HG02973 (cell line): ENCODE results near the gene PAIP2.
A peak's percentile ranks its signal among the peaks of the same experiment; 100 is the strongest.
"Not testable (repeated sequence)": the region's sequence is repeated elsewhere in the genome, so short reads cannot be mapped to it uniquely, and the experiment has no call there.

ENCODE experiments used
- ATAC-seq: cut with Tn5 transposase; IDR thresholded peaks from one replicate; pipeline ENCODE4 v1.9.1; 2021; ENCODE audit warnings: moderate library complexity; ENCODE audit not compliant: unreplicated experiment

Gene PAIP2

DNA sequence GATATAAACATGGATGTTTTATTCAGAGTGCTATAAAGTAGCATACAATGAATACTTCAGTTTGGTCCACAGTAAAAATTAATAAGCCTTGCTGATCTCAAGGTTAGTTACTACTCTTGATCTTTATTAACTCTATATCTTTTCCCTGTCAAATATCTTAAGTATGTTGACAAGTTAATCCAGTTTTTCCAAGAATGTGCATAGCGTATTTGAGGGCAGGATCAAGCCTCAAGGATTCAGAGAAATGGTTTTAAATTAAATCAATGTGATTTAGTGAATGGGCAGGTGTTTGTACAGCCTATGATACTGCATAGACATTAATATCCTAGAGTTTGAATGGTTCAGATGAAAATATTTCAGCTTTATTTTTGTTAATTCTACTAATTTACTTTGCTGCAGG lies 27.4 kb upstream of the PAIP2 start:
- no peak for ATAC-seq

DNA sequence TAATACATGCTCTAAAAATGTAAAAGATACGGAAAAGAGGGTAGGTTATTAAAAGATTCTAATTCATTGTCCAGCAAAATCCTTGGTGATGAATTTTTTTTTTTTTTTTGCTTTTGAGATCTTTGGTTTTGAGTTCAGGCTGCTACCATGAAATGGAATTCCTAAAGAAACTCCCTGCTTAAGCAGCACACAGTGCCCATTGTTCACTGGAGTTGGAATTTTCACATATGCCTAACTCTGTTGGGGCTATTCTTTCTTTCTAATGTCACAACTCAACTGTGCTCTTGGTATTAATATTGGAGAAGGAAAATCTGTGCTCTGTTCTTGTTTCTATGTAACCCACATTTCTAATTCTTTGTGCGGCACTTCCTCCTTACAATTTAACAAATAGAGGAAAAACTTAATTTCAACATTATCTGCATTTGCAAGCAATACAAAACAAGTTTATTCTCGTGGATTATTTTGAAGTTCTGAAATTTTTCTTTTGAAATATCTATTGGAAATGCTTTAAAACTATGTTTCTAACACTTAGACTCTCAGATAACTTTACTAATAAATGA lies 26.5 kb upstream of the PAIP2 start:
- no peak for ATAC-seq

DNA sequence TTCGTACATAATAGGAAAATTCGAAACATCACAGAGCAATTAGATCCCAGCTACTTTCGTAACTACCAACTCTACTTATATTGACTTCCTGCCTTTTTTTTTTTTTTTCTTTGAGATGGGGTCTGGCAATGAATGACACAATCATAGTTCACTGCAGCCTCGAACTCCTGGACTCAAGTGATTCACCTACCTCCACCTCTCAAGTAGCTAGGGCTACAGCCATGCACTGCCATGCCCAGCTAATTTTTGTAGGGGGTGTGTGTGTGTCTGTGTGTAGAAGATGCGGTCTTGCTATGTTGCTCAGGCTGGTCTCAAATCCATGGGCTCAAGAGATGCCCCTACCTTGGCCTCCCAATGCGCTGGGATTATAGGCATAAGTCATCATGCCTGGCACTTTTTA lies 5.8 kb upstream of the PAIP2 start:
- ATAC-seq: no peak

GRCh38 chr5:139340051-139340450 lies 1.6 kb upstream of the PAIP2 start:
- ATAC-seq: no peak

DNA sequence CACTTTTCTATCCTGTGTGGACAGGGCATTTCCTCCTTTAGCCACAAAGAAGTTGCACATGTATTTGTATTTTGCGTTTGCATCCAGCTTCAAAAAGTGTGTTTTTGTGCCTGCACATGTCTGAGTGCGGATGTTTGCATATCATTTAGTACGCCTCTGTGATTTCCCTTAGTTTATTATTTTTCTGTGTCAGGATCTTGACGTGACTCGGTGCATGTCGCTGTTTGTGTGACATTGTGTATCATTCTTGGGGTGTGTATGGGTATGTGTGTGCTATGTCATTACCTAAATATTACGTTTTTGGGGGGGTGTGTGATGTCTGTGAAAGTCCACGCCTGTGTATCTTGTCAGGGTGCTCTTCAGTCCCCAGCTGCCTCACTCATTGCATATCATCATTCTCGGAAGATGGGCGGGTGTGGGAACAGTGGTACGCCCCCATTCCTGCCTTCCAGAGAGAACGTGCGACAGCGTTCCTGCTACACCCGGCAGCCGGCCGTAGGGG lies 416 bp upstream of the PAIP2 start:
- ATAC-seq: no peak

DNA sequence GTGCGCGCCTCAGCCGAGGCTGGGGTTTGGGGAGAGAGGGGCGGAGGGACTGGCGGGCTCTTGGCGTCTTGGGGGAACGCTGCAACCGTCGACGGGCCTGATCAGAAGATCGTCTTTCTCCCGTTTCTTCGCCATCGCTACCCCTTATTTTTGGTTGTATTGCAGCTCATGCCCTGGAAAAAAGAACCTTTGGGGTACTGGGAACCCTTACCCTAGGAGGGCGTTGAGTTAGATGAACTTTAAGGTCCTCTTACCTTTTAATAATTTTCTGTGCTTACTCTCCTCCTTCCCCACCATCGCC lies 719 bp downstream of the PAIP2 start:
- ATAC-seq: peak; percentile 42

- ATAC-seq: no peak
Observed at GRCh38 chr5:139343476-139343875, 1.8 kb downstream of the PAIP2 start.

GRCh38 chr5:139344177-139344576 lies 2.5 kb downstream of the PAIP2 start:
- ATAC-seq: no peak

- ATAC-seq: not testable (repeated sequence)
Observed at GRCh38 chr5:139345442-139345841, 3.8 kb downstream of the PAIP2 start.

DNA sequence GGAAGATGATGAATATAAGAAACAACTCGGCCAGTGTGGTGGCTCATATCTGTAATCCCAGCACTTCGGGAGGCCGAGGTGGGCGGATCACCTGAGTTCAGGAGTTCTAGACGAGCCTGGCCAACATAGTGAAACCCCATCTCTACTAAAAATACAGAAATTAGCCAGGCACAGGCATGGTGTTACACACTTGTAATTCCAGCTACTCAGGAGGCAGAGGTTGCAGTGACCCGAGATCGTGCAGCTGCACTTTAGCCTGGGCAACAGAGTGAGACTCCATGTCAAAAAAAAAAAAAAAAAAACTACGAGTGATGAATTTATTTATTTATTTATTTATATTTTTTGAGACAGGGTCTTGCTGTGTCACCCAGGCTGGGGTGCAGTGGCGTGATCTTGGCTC lies 6.2 kb downstream of the PAIP2 start:
- not testable (repeated sequence) for ATAC-seq

GRCh38 chr5:139354186-139354585 lies 12.5 kb downstream of the PAIP2 start:
- ATAC-seq: no peak

- ATAC-seq: not testable (repeated sequence)
Observed at GRCh38 chr5:139355900-139356299, 14.2 kb downstream of the PAIP2 start.

DNA sequence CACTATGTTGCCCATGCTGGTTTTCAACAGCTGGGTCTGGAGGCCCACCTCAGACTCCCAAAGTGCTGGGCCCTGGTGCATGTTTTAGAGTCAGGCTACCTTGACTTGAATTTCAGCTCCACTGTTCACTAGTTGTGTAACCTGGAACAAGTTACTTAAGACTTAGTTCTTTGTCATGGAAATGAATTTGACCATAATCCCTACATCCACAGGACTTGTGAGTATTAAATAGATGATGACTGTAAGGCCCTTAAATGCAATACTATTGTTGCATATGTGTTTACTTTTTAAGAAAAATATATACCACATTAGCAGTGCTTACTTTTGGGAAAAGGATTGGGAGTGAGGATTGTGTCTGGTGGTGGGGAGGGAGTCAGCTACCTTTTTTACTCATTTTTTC lies 16.4 kb downstream of the PAIP2 start:
- no peak for ATAC-seq

- no peak for ATAC-seq
Observed at GRCh38 chr5:139360384-139360783, 18.7 kb downstream of the PAIP2 start.

DNA sequence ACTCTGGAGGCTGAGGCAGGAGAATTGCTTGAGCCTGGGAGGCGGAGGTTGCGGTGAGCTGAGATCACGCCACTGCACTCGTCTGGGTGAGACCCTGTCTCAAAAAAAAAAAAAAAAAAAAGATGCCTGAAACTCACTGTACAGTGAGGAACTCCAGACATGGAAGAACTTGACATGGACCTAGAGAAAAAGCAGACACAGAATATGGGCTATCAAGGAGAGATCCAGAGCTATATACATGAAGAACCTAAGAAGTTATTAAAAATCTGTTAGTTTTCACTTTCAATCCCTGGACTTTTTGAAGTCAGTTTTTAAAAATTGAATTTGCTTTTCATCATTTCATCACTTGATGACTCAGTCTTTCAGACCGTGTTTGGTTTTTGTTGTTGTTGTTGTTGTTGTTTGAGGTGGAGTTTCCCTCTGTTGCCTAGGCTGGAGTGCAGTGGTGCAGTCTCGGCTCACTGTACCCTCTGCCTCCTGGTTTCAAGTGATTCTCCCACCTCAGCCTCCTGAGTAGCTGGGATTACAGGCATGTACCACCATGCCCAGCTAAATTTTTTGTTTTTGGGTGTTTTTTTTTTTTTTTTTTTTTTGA lies 20.3 kb downstream of the PAIP2 start:
- ATAC-seq: no peak

GRCh38 chr5:139363937-139364336 lies 22.3 kb downstream of the PAIP2 start:
- ATAC-seq: no peak

DNA sequence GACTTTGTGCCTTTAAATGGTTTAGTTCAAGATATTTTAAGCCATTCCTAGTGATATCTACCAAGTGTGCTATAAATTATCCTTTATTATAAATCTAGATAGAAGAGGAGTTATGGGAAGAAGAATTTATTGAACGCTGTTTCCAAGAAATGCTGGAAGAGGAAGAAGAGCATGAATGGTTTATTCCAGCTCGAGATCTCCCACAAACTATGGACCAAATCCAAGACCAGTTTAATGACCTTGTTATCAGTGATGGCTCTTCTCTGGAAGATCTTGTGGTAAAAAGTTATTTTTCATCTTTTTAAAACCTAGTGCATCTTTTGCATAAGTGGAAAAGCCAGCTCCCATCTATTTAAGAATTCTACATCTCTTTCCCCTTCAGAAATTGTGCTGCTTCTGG lies 22.8 kb downstream of the PAIP2 start:
- no peak for ATAC-seq

DNA sequence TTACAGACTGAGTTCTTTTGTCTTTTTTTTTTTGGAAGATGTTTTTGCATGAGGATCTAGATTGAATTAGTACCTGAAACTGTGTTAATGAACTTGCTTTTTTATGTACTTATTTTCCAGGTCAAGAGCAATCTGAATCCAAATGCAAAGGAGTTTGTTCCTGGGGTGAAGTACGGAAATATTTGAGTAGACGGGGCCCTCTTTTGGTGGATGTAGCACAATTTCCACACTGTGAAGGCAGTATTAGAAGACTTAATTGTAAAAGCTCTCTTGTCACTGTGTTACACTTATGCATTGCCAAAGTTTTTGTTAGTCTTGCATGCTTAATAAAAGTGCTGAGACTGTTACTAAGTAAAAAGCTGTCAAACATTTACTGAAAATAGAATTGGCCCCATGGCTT lies 27.0 kb downstream of the PAIP2 start:
- ATAC-seq: no peak

DNA sequence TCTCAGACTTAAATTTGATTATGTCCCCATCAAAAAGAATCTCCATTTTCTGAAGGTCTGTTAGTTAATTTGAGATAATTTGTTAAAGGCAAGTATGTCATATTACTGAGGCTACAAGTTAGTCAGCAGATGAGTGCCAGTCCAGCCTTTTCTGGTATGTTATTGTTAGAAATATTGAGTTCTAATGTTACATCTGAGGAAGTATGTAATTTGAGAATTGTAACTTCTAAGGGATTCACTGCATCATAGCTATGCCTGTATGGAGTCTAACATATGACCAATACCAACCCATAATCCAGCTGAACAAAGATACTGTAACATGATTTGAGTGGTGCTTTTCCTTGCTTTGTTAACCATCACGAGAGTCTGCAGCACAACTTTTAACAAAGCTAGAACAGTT lies 27.5 kb downstream of the PAIP2 start:
- ATAC-seq: no peak

DNA sequence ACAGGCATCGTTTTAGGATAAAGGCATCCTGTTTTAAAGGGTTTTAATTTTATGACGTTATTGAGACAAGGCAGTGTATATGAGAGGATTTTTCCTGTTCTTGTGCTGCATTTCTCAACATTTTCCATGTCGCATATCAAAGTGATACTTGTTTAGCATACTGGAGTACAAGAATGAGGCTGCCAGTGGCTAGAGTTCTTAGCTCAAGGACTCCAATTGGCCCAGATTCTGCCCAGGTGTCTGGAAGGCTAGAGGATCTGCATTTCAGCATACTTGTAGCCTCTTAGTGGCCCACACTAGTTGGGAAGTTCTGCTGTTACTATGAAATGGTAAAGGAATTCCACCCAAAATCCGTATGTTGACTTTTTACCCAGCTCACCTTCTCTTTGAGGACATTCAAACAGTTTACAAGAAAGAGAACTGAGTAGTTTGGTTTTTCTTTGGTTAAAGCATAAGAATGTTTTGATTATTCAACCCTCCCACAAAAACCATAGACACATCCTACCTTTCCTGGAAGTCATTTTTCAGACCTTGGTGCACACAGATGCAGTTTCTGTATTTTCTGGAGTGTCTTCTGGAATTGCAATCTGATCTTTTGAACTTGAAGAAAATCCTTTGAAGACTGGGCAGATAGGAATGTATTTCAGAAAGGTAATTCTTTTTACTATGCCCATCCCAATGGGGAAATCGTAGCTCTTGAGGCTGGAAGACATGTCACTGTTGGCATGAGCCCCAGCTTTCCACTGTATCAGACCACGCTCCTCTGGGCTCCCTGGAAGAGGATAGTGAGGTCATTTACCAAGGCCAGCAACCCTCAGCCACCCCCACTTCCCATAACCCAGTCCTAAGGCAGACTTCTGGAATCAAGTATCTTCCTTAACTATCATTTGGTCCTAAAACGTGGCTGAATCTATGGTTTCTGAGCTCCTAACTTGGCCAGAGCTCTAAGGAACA lies 30.1 kb downstream of the PAIP2 start:
- ATAC-seq: no peak

GRCh38 chr5:139374909-139375308 lies 33.3 kb downstream of the PAIP2 start:
- no peak for ATAC-seq

GRCh38 chr5:139376364-139376763 lies 34.7 kb downstream of the PAIP2 start:
- ATAC-seq: no peak
